Sciatic nerve (tissue), 2 donors: ENCODE measurements around the gene DDX52. TPM values are rescaled to one million over a fixed set of nuclear protein-coding genes. Genes with fewer than 3 reads are reported as not detected.
"Not testable (repeated sequence)": the region's sequence is repeated elsewhere in the genome, so short reads cannot be mapped to it uniquely, and the experiment has no call there.

Experiments
- ATAC-seq: fragments of 200-7000 bp; cut with Tn5 transposase; one replicate; pipeline ENCODE4 v1.9.1; 2020; ENCODE audit warnings: mild to moderate bottlenecking, moderate library complexity
- DNase-seq: peaks from one replicate; pipeline ENCODE4 v3.0.0-alpha.2; 2020; ENCODE audit warnings: low spot score
- intact Hi-C: fragments of 100-400 bp; cut with DNase I; formaldehyde crosslinking; loops from one replicate; pipeline ENCODE4 v1.14.2; 2022
- total RNA-seq: library from RNA; stranded (reverse); fragmentation: NEBNext Ultra II Directional; extraction: Animal tissue kit (Norgen Biotek cat#: 25700); gene quantifications from one replicate; pipeline ENCODE4 v1.2.1, GENCODE V29; 2021
- donor health status: DM: no; HTN: no; CAD: no.
- donor health status: DM: no; HTN: no; CAD: no.

DDX52 gene
- total RNA-seq, 1 donor from 2014 or later: 17.5 TPM

- intact Hi-C loops: no loop called here
- DNase-seq (no peak), ATAC-seq (no peak)
Measured at GRCh38 chr17:37661400-37662014, 18.3 kb upstream of the DDX52 start.

GRCh38 chr17:37659925-37660324 lies 16.7 kb upstream of the DDX52 start:
- intact Hi-C loops: no loop called here
- DNase-seq (no peak), ATAC-seq (no peak)

- ATAC-seq (no peak), DNase-seq (no peak)
- intact Hi-C loops: no loop called here
Measured at GRCh38 chr17:37657202-37657601, 14.0 kb upstream of the DDX52 start.

GRCh38 chr17:37651849-37652248 lies 8.6 kb upstream of the DDX52 start:
- DNase-seq (no peak), ATAC-seq (no peak)
- intact Hi-C loops: no loop called here

- no peak for DNase-seq
- intact Hi-C loops: no loop called here
- no peak for ATAC-seq
Measured at GRCh38 chr17:37650419-37651003, 7.3 kb upstream of the DDX52 start.

GRCh38 chr17:37648555-37648954 lies 5.3 kb upstream of the DDX52 start:
- no peak for DNase-seq
- intact Hi-C loops: no loop called here
- no peak for ATAC-seq

GRCh38 chr17:37647856-37648255 lies 4.6 kb upstream of the DDX52 start:
- DNase-seq (no peak), ATAC-seq (no peak)
- intact Hi-C loops: no loop called here

GRCh38 chr17:37643869-37644268 lies 623 bp upstream of the DDX52 start:
- DNase-seq: no peak
- ATAC-seq: no peak
- intact Hi-C loops: no loop called here

- no peak for DNase-seq
- intact Hi-C loops: no loop called here
- peak; percentile 37 for ATAC-seq
Measured at GRCh38 chr17:37642681-37643080, 565 bp downstream of the DDX52 start.

- intact Hi-C loops: no loop called here
- no peak for DNase-seq
- ATAC-seq: no peak
Measured at GRCh38 chr17:37640015-37640414, 3.2 kb downstream of the DDX52 start.

- intact Hi-C loops: loop anchor here (5.0 kb wide), 1 partner anchor 1456 kb away; no protein-coding TSS in a partner anchor
- DNase-seq: no peak
- no peak for ATAC-seq
Measured at GRCh38 chr17:37637956-37638355, 5.3 kb downstream of the DDX52 start.

GRCh38 chr17:37616430-37616829 lies 26.8 kb downstream of the DDX52 start:
- intact Hi-C loops, ATAC-seq, DNase-seq: not testable (repeated sequence)

- no peak for DNase-seq
- no peak for ATAC-seq
- intact Hi-C loops: no loop called here
Measured at GRCh38 chr17:37614823-37615222, 28.4 kb downstream of the DDX52 start.

GRCh38 chr17:37614391-37614790 lies 28.9 kb downstream of the DDX52 start:
- intact Hi-C loops: no loop called here
- DNase-seq: no peak
- no peak for ATAC-seq

- DNase-seq (no peak), ATAC-seq (no peak)
- intact Hi-C loops: no loop called here
Measured at GRCh38 chr17:37610971-37611370, 32.3 kb downstream of the DDX52 start.

- intact Hi-C loops, DNase-seq, ATAC-seq: not testable (repeated sequence)
Measured at GRCh38 chr17:37610041-37610420, 33.2 kb downstream of the DDX52 start.

GRCh38 chr17:37609170-37610040 lies 33.8 kb downstream of the DDX52 start, which contains the start of gene SYNRG:
SYNRG (minus strand) TSS chr17:37609418; CDS start chr17:37609355, 63 bp downstream.
- intact Hi-C loops: no loop called here
- peak; percentile 96 for DNase-seq
- peak; percentile 99 for ATAC-seq

GRCh38 chr17:37608351-37609169 lies 34.7 kb downstream of the DDX52 start:
- intact Hi-C loops: no loop called here
- ATAC-seq: peak; percentile 41

GRCh38 chr17:37607637-37608331 lies 35.5 kb downstream of the DDX52 start:
- intact Hi-C loops: no loop called here
- ATAC-seq (no peak), DNase-seq (no peak)

More at GRCh38 chr17:37608351-37609169, 34.7 kb downstream of the DDX52 start:
- no peak for DNase-seq
